GM18873 (cell line): Measurements from ENCODE around the gene HMGN1.

Experiments used
- ATAC-seq: cut with Tn5 transposase; IDR thresholded peaks from one replicate; pipeline ENCODE4 v1.9.1; 2021; ENCODE audit warnings: mild to moderate bottlenecking, moderate library complexity, moderate number of reproducible peaks; ENCODE audit not compliant: unreplicated experiment, low FRiP score

The HMGN1 gene

GRCh38 chr21:39336457-39337008 is 12.4 kb downstream of the HMGN1 start:
- ATAC-seq: no peak

- ATAC-seq: no peak
These were observed 14.3 kb downstream of the HMGN1 start for GRCh38 chr21:39334611-39335010.

GRCh38 chr21:39332175-39332574 is 16.7 kb downstream of the HMGN1 start:
- no peak for ATAC-seq

- ATAC-seq: no peak
These were observed 18.9 kb downstream of the HMGN1 start for GRCh38 chr21:39330001-39330400.

GRCh38 chr21:39327727-39328126 is 21.2 kb downstream of the HMGN1 start:
- ATAC-seq: no peak

- no peak for ATAC-seq
These were observed 22.1 kb downstream of the HMGN1 start for GRCh38 chr21:39326607-39327307.

- no peak for ATAC-seq
These were observed 23.4 kb downstream of the HMGN1 start for GRCh38 chr21:39325458-39325857.

GRCh38 chr21:39321424-39321823 is 27.5 kb downstream of the HMGN1 start:
- ATAC-seq: no peak

- no peak for ATAC-seq
These were observed 29.0 kb downstream of the HMGN1 start for GRCh38 chr21:39319814-39320332.

- ATAC-seq: no peak
These were observed 29.6 kb downstream of the HMGN1 start for GRCh38 chr21:39319251-39319756.

- ATAC-seq: no peak
These were observed 30.6 kb downstream of the HMGN1 start for GRCh38 chr21:39318091-39318959.

- no peak for ATAC-seq
These were observed 31.5 kb downstream of the HMGN1 start for GRCh38 chr21:39317134-39318090.

- no peak for ATAC-seq
These were observed 32.2 kb downstream of the HMGN1 start for GRCh38 chr21:39316729-39317128.

GRCh38 chr21:39315603-39316445 is 33.1 kb downstream of the HMGN1 start:
- no peak for ATAC-seq

- no peak for ATAC-seq
These were observed 34.5 kb downstream of the HMGN1 start for GRCh38 chr21:39314143-39315027.

GRCh38 chr21:39313571-39314142 is 35.2 kb downstream of the HMGN1 start, which contains the start of gene BRWD1:
Gene BRWD1, minus strand, starts transcription at chr21:39313632. Its CDS starts 141 bp downstream, at chr21:39313491.
- no peak for ATAC-seq

GRCh38 chr21:39313042-39313570 is 35.8 kb downstream of the HMGN1 start:
- ATAC-seq: no peak
